Memory B cell (primary cell): ENCODE data around the gene USP10.
"Not testable (repeated sequence)": the region's sequence is repeated elsewhere in the genome, so short reads cannot be mapped to it uniquely, and the experiment has no call there.

Experiments
- ATAC-seq: fragments of 150-1000 bp; cut with Tn5 transposase; 2 replicates; pipeline ENCODE4 v1.10.0; 2021; ENCODE audit warnings: low read depth, mild to moderate bottlenecking, moderate library complexity
- DNase-seq, 2 donors: peaks; one replicate each; pipeline ENCODE4 v3.0.0; 2022; ENCODE audit warnings: low spot score in 2 of 2
- H3K27ac Mint-ChIP-seq: one replicate; pipeline ENCODE4 v1.8.0; 2022; ENCODE audit warnings: mild to moderate bottlenecking, moderate library complexity, mixed read lengths
- H3K27me3 Mint-ChIP-seq: one replicate; pipeline ENCODE4 v1.8.0; 2022; ENCODE audit warnings: mixed read lengths
- H3K36me3 Mint-ChIP-seq: one replicate; pipeline ENCODE4 v1.8.0; 2022; ENCODE audit warnings: mild to moderate bottlenecking, mixed read lengths
- H3K4me1 Mint-ChIP-seq: one replicate; pipeline ENCODE4 v1.8.0; 2022; ENCODE audit warnings: mixed read lengths
- H3K4me3 Mint-ChIP-seq: one replicate; pipeline ENCODE4 v1.8.0; 2022; ENCODE audit warnings: mild to moderate bottlenecking, moderate library complexity, mixed read lengths
- H3K9me3 Mint-ChIP-seq: one replicate; pipeline ENCODE4 v1.8.0; 2022; ENCODE audit warnings: mixed read lengths

USP10 gene

DNA sequence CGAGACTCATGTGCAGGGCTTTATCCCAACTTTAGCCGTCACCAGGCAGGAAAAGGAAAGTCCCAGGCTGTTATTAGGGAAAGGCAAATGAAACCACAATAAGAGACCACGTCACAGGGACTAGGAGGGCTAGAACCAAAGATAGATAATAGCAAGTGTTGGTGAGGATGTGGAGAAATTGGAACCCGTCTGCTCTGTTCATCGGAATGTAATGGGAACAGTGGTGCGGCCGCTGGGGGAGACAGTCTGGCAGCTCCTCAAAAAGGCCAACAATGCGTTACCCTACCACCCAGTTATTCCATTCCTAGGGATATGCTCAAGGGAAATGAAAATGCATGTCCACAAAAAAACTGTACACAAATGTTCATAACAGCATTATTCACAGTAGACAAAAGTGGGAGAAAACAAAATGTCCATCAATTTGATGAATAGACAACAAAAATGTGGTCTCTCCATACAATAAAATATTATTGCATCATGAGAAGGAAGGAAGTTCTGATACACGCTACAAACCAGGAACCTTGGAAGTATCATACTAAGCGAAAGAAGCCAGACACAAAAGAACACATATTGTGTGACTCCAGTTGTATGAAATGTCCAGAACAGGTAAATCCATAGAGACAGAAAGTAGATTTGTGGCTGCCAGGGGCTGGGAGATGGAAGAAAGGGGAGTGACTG lies 19.5 kb upstream of the USP10 start:
- Mint-ChIP-seq H3K36me3 (no peaks in the 10 kb centered on the region), H3K4me1 (peaks cover 10% of the 10 kb centered on the region), H3K9me3 (no peaks in the 10 kb centered on the region), H3K27ac (no peak overlapping the region), H3K4me3 (no peak overlapping the region), H3K27me3 (peaks cover 8% of the 10 kb centered on the region)
- no peak for ATAC-seq
- no peak for DNase-seq

DNA sequence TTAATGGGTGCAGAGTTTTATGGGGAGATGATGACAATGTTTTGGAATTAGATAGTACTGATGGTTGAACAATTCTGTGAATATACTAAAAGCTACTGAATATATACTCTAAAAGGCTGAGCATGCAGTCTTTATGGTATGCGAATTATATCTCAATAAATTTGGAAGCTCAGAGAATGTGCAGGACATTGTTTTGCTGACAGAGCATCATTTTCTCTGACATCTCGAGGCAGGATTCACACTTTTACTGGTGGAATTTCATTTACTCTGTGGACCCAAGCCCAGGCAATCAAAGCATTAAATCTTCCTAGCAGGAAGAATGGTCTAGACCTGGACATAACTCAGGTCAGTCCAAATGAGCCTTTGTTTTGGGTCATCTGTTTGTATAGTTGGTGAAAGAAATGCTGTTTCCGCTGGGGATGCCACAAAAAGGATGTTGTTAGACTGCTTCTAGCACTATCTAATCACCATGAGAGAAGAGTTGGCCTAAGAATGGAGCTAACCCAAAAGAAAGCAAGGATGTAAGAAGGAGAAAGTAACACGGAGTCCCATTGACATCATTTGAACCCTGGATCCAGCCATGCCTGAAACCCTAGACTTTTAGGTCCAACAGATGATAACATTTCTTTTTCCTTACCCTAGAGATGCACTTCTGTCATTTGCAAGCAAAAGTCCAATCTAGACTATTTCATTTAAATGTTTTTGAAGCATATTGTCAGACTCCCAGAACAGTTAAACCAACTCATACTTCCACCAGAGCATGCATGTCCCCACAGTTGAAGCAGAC lies 18.8 kb upstream of the USP10 start:
- no peak overlapping the region for H3K27ac Mint-ChIP-seq
- ATAC-seq (no peak), DNase-seq (no peak)

GRCh38 chr16:84683691-84684591 lies 15.9 kb upstream of the USP10 start:
- H3K9me3 Mint-ChIP-seq, result no peaks in the 10 kb centered on the region
- DNase-seq, result no peak
- H3K36me3 Mint-ChIP-seq, result no peaks in the 10 kb centered on the region
- H3K27ac Mint-ChIP-seq, result no peak overlapping the region
- H3K27me3 Mint-ChIP-seq, result peaks cover 4% of the 10 kb centered on the region
- peaks cover 24% of the 10 kb centered on the region for H3K4me1 Mint-ChIP-seq
- no peak for ATAC-seq
- H3K4me3 Mint-ChIP-seq, result no peak overlapping the region

More for the DNA sequence above, 18.8 kb upstream of the USP10 start:
- H3K36me3 Mint-ChIP-seq, result no peaks in the 10 kb centered on the region
- H3K4me1 Mint-ChIP-seq, result peaks cover 10% of the 10 kb centered on the region
- no peak overlapping the region for H3K4me3 Mint-ChIP-seq
- H3K9me3 Mint-ChIP-seq, result no peaks in the 10 kb centered on the region
- H3K27me3 Mint-ChIP-seq, result peaks cover 8% of the 10 kb centered on the region

GRCh38 chr16:84684592-84684965 lies 15.2 kb upstream of the USP10 start:
- peaks cover 4% of the 10 kb centered on the region for H3K27me3 Mint-ChIP-seq
- H3K27ac Mint-ChIP-seq, result no peak overlapping the region
- ATAC-seq, result no peak
- no peak overlapping the region for H3K4me3 Mint-ChIP-seq
- DNase-seq, result no peak
- peaks cover 24% of the 10 kb centered on the region for H3K4me1 Mint-ChIP-seq
- H3K9me3 Mint-ChIP-seq, result no peaks in the 10 kb centered on the region
- no peaks in the 10 kb centered on the region for H3K36me3 Mint-ChIP-seq

- Mint-ChIP-seq H3K9me3 (no peaks in the 10 kb centered on the region), H3K4me1 (peaks cover 25% of the 10 kb centered on the region), H3K4me3 (no peak overlapping the region), H3K27me3 (peaks cover 2% of the 10 kb centered on the region), H3K27ac (no peak overlapping the region), H3K36me3 (no peaks in the 10 kb centered on the region)
- DNase-seq (no peak), ATAC-seq (no peak)
These were observed 14.6 kb upstream of the USP10 start for GRCh38 chr16:84685210-84685609.

GRCh38 chr16:84686707-84687298 lies 13.0 kb upstream of the USP10 start:
- Mint-ChIP-seq H3K4me3 (peak overlapping the region; percentile 2), H3K4me1 (peaks cover 25% of the 10 kb centered on the region), H3K27ac (no peak overlapping the region), H3K9me3 (no peaks in the 10 kb centered on the region), H3K36me3 (no peaks in the 10 kb centered on the region), H3K27me3 (peaks cover 2% of the 10 kb centered on the region)
- ATAC-seq, result no peak
- no peak for DNase-seq

- peak in 1 of 2 donors; percentile 28 for DNase-seq
- peaks cover 2% of the 10 kb centered on the region for H3K27me3 Mint-ChIP-seq
- H3K4me1 Mint-ChIP-seq, result peaks cover 27% of the 10 kb centered on the region
- no peaks in the 10 kb centered on the region for H3K36me3 Mint-ChIP-seq
- H3K4me3 Mint-ChIP-seq, result peak overlapping the region; percentile 11
- peaks cover 2% of the 10 kb centered on the region for H3K9me3 Mint-ChIP-seq
- peak; percentile 99 for ATAC-seq
- peak overlapping the region; percentile 66 for H3K27ac Mint-ChIP-seq
These were observed 12.1 kb upstream of the USP10 start for GRCh38 chr16:84687715-84688114.

GRCh38 chr16:84688163-84688562 lies 11.6 kb upstream of the USP10 start:
- peak; percentile 9 for ATAC-seq
- peaks cover 27% of the 10 kb centered on the region for H3K4me1 Mint-ChIP-seq
- not testable (repeated sequence) for H3K9me3 Mint-ChIP-seq, DNase-seq, H3K36me3 Mint-ChIP-seq, H3K27me3 Mint-ChIP-seq, H3K27ac Mint-ChIP-seq, H3K4me3 Mint-ChIP-seq

DNA sequence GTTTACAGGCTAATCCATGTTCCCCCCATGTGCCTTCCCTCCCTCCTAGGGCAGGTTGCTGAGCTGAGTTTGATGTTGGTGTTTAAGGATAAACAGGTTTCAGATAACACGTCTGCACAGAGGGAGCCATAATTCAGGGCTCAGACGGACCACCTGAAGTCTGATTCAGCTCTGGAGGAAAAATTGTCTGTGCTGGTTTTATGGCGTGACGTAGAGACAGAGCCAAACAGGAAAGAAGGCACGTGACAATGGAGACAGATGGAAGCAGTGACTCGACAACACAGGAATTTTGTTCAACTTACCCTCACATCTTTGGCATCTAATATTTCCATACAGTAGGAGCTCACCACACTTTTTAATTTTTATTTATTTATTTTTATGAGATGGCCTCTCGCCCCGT lies 10.7 kb upstream of the USP10 start:
- ATAC-seq (no peak), DNase-seq (no peak)
- peaks cover 2% of the 10 kb centered on the region for H3K27me3 Mint-ChIP-seq
- no peaks in the 10 kb centered on the region for H3K36me3 Mint-ChIP-seq
- no peak overlapping the region for H3K4me3 Mint-ChIP-seq
- H3K9me3 Mint-ChIP-seq, result peaks cover 2% of the 10 kb centered on the region
- no peak overlapping the region for H3K27ac Mint-ChIP-seq
- H3K4me1 Mint-ChIP-seq, result peaks cover 25% of the 10 kb centered on the region

- DNase-seq, result no peak
- no peak overlapping the region for H3K4me3 Mint-ChIP-seq
- H3K27ac Mint-ChIP-seq, result no peak overlapping the region
- peaks cover 17% of the 10 kb centered on the region for H3K4me1 Mint-ChIP-seq
- peaks cover 2% of the 10 kb centered on the region for H3K9me3 Mint-ChIP-seq
- H3K36me3 Mint-ChIP-seq, result no peaks in the 10 kb centered on the region
- no peak for ATAC-seq
- H3K27me3 Mint-ChIP-seq, result no peaks in the 10 kb centered on the region
These were observed 9.5 kb upstream of the USP10 start for GRCh38 chr16:84690088-84690819.

- DNase-seq, result no peak
- no peaks in the 10 kb centered on the region for H3K36me3 Mint-ChIP-seq
- ATAC-seq, result no peak
- H3K27ac Mint-ChIP-seq, result no peak overlapping the region
- H3K4me3 Mint-ChIP-seq, result no peak overlapping the region
- H3K27me3 Mint-ChIP-seq, result no peaks in the 10 kb centered on the region
- peaks cover 12% of the 10 kb centered on the region for H3K4me1 Mint-ChIP-seq
- H3K9me3 Mint-ChIP-seq, result peaks cover 2% of the 10 kb centered on the region
These were observed 7.2 kb upstream of the USP10 start for GRCh38 chr16:84692451-84693214.

DNA sequence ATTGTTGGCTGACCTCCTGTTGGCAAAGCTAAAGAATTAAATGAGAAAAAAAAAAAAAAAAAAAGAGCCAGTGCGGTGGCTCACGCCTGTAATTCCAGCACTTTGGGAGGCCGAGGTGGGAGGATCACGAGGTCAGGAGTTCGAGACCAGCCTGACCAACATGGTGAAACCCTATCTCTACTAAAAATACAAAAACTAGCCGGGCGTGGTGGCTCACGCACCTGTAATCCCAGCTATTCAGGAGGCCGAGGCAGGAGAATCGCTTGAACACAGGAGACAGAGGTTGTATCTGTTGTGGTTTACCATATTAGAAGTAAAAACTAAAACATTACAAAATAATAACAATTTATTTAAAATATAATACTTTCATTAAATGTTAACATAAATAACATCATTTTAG lies 5.9 kb upstream of the USP10 start:
- H3K36me3 Mint-ChIP-seq, ATAC-seq, H3K9me3 Mint-ChIP-seq, H3K27me3 Mint-ChIP-seq, H3K4me1 Mint-ChIP-seq, H3K4me3 Mint-ChIP-seq, H3K27ac Mint-ChIP-seq, DNase-seq: not testable (repeated sequence)

GRCh38 chr16:84694980-84695379 lies 4.8 kb upstream of the USP10 start:
- Mint-ChIP-seq H3K4me3 (no peak overlapping the region), H3K4me1 (peaks cover 2% of the 10 kb centered on the region), H3K27me3 (no peaks in the 10 kb centered on the region), H3K36me3 (no peaks in the 10 kb centered on the region), H3K27ac (no peak overlapping the region), H3K9me3 (peaks cover 2% of the 10 kb centered on the region)
- DNase-seq (no peak), ATAC-seq (no peak)
